Heart right ventricle (tissue), 16 donors: Measurements from ENCODE around the gene FAAH. TPM values are rescaled to one million over a fixed set of nuclear protein-coding genes. Genes with fewer than 3 reads are reported as not detected.

ENCODE experiments used
- ATAC-seq, 8 donors: fragments of 200-7000 bp; cut with Tn5 transposase; one replicate each; pipeline ENCODE4 v1.9.1; 2020; ENCODE audit warnings: mild to moderate bottlenecking in 8 of 8, moderate library complexity in 8 of 8, moderate number of reproducible peaks in 1 of 8
- DNase-seq, 2 donors: peaks; one replicate each; pipeline ENCODE4 v3.0.0-alpha.2; 2020
- H3K27ac ChIP-seq, 10 donors: fragments of 200-600 bp; sonication (generic) in 2 of 10; one replicate each; pipeline versions ENCODE4 v1.5.0 to v1.8.0; 2020 to 2022; ENCODE audit warnings: mild to moderate bottlenecking in 3 of 10
- H3K27me3 ChIP-seq, 7 donors: fragments of 200-600 bp; one replicate each; pipeline ENCODE4 v1.8.0; 2021 to 2022; ENCODE audit warnings: mild to moderate bottlenecking in 2 of 7
- H3K36me3 ChIP-seq, 9 donors: fragments of 200-600 bp; sonication (generic) in 1 of 9; one replicate each; pipeline versions ENCODE4 v1.5.0 to v1.8.0; 2020 to 2022; ENCODE audit warnings: mild to moderate bottlenecking in 2 of 9
- H3K4me1 ChIP-seq, 9 donors: fragments of 200-600 bp; sonication (generic) in 1 of 9; one replicate each; pipeline versions ENCODE4 v1.5.0 to v1.8.0; 2020 to 2022; ENCODE audit warnings: mild to moderate bottlenecking in 4 of 9
- H3K4me3 ChIP-seq, 10 donors: fragments of 200-600 bp; sonication (generic) in 2 of 10; one replicate each; pipeline versions ENCODE4 v1.5.0 to v1.8.0; 2020 to 2022; ENCODE audit warnings: mild to moderate bottlenecking in 7 of 10, moderate library complexity in 2 of 10
- H3K9me3 ChIP-seq, 11 donors: fragments of 200-600 bp in 10 of 11; sonication (generic) in 2 of 11; one replicate each; pipeline versions ENCODE4 v1.5.0 to v1.8.0; 2013 to 2022; ENCODE audit warnings: mild to moderate bottlenecking in 2 of 11, control low read depth in 1 of 11, moderate library complexity in 1 of 11
- CTCF ChIP-seq, 9 donors: fragments of 200-600 bp; sonication (generic) in 2 of 9; IDR thresholded peaks; one replicate each; pipeline versions ENCODE4 v1.5.0 to v1.8.0; 2021 to 2022; ENCODE audit warnings: antibody characterized with exemption in 9 of 9, mild to moderate bottlenecking in 5 of 9, moderate library complexity in 1 of 9
- WGBS, 2 donors: extraction: QIAGEN DNeasy Blood & Tissue Kit; methylation state at CpG; one replicate each; pipeline ENCODE4 v1.1.7; 2013; ENCODE audit warnings: inconsistent platforms in 1 of 2; 5-methylcytosine and 5-hydroxymethylcytosine counted together
- intact Hi-C, 10 donors: fragments of 100-400 bp; cut with DNase I; formaldehyde crosslinking; loops; one replicate each; pipeline versions ENCODE4 v1.11.1 to v1.14.2; 2022
- polyA plus RNA-seq, 2 donors: library from polyadenylated mRNA; stranded (reverse); fragments of 200-250 nt; gene quantifications; one replicate each; pipeline ENCODE4 v1.2.3, GENCODE V29; 2013
- total RNA-seq, 10 donors: library from RNA; stranded (reverse); fragmentation: NEBNext Ultra II Directional in 3 of 10; extraction: Animal tissue kit (Norgen Biotek cat#: 25700) in 3 of 10; gene quantifications; one replicate each; pipeline versions ENCODE4 v1.2.1 to v1.2.4, GENCODE V29; 2021 to 2023
- donor health status: Arrhythmogenic right ventricular cardiomyopathy.
- donor health status: ischemic (EF 13 %, LVEDD 7.1; RV severe dilation, severe dysfunction).
- donor health status: healthy with polysubstance abuse.
- donor health status: DM: no; HTN: yes; CAD: no.
- donor health status: DM: no; HTN: no; CAD: no.
- donor health status: ischemic (EF 25% LVEDD 6.9; RV normal size, moderate dysfunction).
- donor health status: ischemic (EF 25% LVEDD 5.7; RV mildly dilated, moderate dysfunction).
- donor health status: healthy.
- donor health status: DM: yes; HTN: yes; CAD: no.
- donor health status: Ischemic cardiomyopathy.
- donor health status: ischemic (EF 35%, LVEDD 5.7; RV mildly dilated, moderate dysfunction).
- donor health status: nonischemic (EF 11% LVEDD 7.7; RV severe dilation, severe dysfunction).
- donor health status: DM: yes; HTN: yes; CAD: no.
- donor health status: PGD.
- donor health status: ischemic (EF 29% LVEDD 5.4; RV normal size, mild dysfunction).
- donor health status: nonischemic (EF 23%, LVEDD 6.1; RV moderate dilation, normal function).

FAAH gene
- total and polyA plus RNA-seq, 12 donors: 1.8 to 16.4 (median 3.1) TPM

GRCh38 chr1:46420533-46420915, 26.4 kb downstream of the FAAH start:
- DNase-seq (no peak), ATAC-seq (no peak)
- 78 to 80% methylated on average over 4 of the region's 4 CpGs for WGBS, 2 donors
- Histone ChIP-seq H3K36me3 (no peaks in the 10 kb centered on the region), H3K9me3 (no peaks in the 10 kb centered on the region), H3K4me1 (no peaks in the 10 kb centered on the region), H3K27ac (no peak overlapping the region), H3K27me3 (peaks cover 0 to 39% (median 13%) of the 10 kb centered on the region in 7 donors), H3K4me3 (no peak overlapping the region)
- intact Hi-C loops: no loop called here
- no peak for TF ChIP-seq CTCF (IDR thresholded peaks at IDR 0.05)

GRCh38 chr1:46421739-46422138, 27.6 kb downstream of the FAAH start:
- 57 to 65% methylated on average over 5 of the region's 5 CpGs for WGBS, 2 donors
- H3K36me3 ChIP-seq: no peaks in the 10 kb centered on the region
- ATAC-seq (no peak), DNase-seq (no peak)
- H3K4me1 ChIP-seq: no peaks in the 10 kb centered on the region
- no peak overlapping the region for H3K27ac ChIP-seq
- intact Hi-C loops: no loop called here
- H3K4me3 ChIP-seq: no peak overlapping the region
- peaks cover 0 to 39% (median 13%) of the 10 kb centered on the region in 7 donors for H3K27me3 ChIP-seq
- TF ChIP-seq CTCF (IDR thresholded peaks at IDR 0.05): no peak
- H3K9me3 ChIP-seq: no peaks in the 10 kb centered on the region

GRCh38 chr1:46422261-46422871, 28.2 kb downstream of the FAAH start:
- no peaks in the 10 kb centered on the region for H3K36me3 ChIP-seq
- no peak overlapping the region for H3K4me3 ChIP-seq
- H3K27ac ChIP-seq: no peak overlapping the region
- DNase-seq (no peak), ATAC-seq (no peak)
- H3K4me1 ChIP-seq: no peaks in the 10 kb centered on the region
- intact Hi-C loops: no loop called here
- peaks cover 0 to 39% (median 13%) of the 10 kb centered on the region in 7 donors for H3K27me3 ChIP-seq
- H3K9me3 ChIP-seq: no peaks in the 10 kb centered on the region
- no peak for TF ChIP-seq CTCF (IDR thresholded peaks at IDR 0.05)
- WGBS, 2 donors: 79 to 86% methylated on average over 9 of the region's 9 CpGs

- TF ChIP-seq CTCF (IDR thresholded peaks at IDR 0.05): no peak
- Histone ChIP-seq H3K27ac (no peak overlapping the region), H3K36me3 (no peaks in the 10 kb centered on the region), H3K4me1 (no peaks in the 10 kb centered on the region), H3K9me3 (no peaks in the 10 kb centered on the region), H3K27me3 (peaks cover 0 to 39% (median 13%) of the 10 kb centered on the region in 7 donors), H3K4me3 (no peak overlapping the region)
- DNase-seq (no peak), ATAC-seq (no peak)
- intact Hi-C loops: no loop called here
- WGBS, 2 donors: 78 to 83% methylated on average over 16 of the region's 16 CpGs
Measured at GRCh38 chr1:46423574-46424240, 29.6 kb downstream of the FAAH start.
